ENCODE measurements around the gene NDRG3.
"Not testable (repeated sequence)": the region's sequence is repeated elsewhere in the genome, so short reads cannot be mapped to it uniquely, and the experiment has no call there.

NDRG3 gene

DNA sequence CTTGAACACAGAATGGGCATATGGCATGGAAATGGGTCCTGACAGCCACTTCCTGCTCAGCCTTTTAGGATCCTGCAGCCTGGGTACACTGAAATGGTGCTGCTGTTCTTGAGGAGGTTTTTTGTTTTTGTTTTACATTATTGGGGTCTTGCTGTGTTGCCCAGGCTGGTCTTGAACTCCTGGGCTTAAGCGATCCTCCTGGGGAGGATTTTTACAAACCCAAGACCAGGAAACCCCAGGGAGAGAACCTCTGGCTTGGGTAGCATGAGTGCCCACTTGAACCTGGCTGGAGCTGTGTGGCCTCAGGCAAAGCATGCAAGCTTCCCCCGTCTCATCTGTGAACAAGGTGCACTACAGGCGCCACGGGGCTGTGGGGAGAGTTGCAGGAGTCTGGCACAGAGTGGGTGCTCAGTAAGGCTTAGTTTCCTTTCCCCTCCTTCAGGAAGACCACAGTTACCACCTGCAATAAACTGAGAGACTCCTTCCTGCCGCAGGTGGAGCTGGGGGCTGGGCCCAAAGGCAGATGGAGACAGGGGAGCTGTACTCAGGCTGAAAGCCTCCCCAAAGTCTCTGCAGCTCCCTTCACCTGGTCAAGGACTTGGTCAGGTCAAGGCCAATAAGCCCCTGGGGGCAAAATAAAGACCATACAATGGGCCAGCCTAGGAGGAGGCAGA is 101.7 kb downstream of the NDRG3 start:
- DNase-seq (ENCODE audit: low read depth), result peak; percentile 38

- no peak for DNase-seq (ENCODE audit: low read depth)
Measured at GRCh38 chr20:36642136-36642535, 103.8 kb downstream of the NDRG3 start.

DNA sequence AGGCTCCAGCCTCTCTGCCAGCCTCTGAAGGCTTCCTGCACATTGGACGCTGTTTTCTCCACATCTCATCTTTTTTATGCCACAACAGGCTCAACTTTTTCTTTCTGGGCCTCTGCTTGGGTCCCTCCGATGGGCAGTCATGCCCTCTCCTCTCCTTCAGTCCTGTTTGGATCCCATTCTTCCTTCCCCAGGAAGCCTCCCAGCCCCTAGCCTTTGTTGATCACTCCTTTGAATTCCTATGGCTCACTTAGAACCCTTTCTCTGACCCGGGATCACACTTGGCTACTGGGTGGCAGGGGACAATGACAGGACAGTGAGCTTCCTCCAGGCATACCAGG is 104.4 kb downstream of the NDRG3 start:
- no peak for DNase-seq (ENCODE audit: low read depth)

DNA sequence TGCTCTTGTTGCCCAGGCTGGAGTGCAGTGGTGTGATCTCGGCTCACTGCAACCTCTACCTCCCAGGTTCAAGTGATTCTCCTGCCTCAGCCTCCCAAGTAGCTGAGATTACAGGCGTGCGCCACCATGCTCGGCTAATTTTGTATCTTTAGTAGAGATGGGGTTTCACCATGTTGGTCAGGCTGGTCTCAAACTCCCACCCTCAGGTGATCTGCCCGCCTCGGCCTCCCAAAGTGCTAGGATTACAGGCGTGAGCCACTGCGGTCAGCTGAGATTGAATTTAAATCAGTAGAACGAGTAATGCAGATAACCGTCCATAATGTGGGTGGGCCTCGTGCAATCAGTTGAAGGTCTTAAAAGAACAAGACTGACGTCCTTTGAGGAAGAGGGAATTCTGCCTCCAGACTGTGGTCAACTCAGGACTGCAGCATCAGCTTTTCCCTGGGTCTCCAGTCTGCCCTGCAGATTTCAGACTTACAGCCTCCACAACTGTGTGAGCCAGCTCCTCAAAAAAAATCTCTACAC is 107.0 kb downstream of the NDRG3 start:
- DNase-seq (ENCODE audit: low read depth), result not testable (repeated sequence)

- DNase-seq (ENCODE audit: low read depth), result no peak
Measured at GRCh38 chr20:36634342-36634741, 111.5 kb downstream of the NDRG3 start.

GRCh38 chr20:36633285-36633772 is 112.6 kb downstream of the NDRG3 start:
- no peak for DNase-seq (ENCODE audit: low read depth)

GRCh38 chr20:36632487-36633284 is 113.2 kb downstream of the NDRG3 start:
- no peak for DNase-seq (ENCODE audit: low read depth)

- no peak for DNase-seq (ENCODE audit: low read depth)
Measured at GRCh38 chr20:36632147-36632486, 113.8 kb downstream of the NDRG3 start.

DNA sequence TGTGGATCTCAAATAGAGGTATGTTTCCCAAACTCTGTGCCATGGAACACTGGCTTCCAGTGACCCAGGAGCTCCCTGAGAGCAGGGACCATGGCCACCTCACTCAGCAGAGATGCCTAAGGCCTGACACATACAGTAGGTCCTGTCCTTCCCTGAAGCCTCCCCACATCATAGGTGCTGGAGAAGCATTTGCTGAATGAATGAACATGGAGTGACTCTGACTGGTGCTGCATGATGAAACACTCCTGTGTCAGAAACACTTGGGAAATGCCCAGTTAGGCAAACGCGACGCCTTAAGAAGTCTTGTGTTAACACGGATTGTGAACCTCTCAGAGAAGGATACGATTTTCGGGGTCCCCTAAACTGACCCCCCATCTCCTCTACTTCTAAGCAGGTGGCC is 114.2 kb downstream of the NDRG3 start:
- no peak for DNase-seq (ENCODE audit: low read depth)

- DNase-seq (ENCODE audit: low read depth), result no peak
Measured at GRCh38 chr20:36629719-36630681, 115.9 kb downstream of the NDRG3 start.

- no peak for DNase-seq (ENCODE audit: low read depth)
Measured at GRCh38 chr20:36628076-36628475, 117.8 kb downstream of the NDRG3 start.

DNA sequence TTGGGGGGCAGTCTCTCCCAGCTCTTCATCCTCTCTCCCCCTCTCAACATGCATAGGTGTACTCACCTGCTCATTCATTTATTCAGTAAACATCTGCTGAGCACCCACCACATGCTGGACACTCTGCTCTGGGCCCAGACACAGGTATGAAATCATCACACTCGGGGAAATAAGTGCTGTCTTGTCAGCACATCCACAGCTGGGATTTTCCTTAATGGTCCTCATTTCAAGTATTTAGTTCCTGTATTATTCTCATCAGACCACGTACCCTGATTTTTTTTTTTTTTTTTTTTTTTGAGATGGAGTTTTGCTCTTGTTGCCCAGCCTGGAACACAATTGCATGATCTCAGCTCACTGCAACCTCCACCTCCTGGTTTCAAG is 121.0 kb downstream of the NDRG3 start:
- no peak for DNase-seq (ENCODE audit: low read depth)

GRCh38 chr20:36624068-36624943 is 121.6 kb downstream of the NDRG3 start:
- DNase-seq (ENCODE audit: low read depth), result no peak

GRCh38 chr20:36623444-36623843 is 122.4 kb downstream of the NDRG3 start:
- DNase-seq (ENCODE audit: low read depth), result no peak

- no peak for DNase-seq (ENCODE audit: low read depth)
Measured at GRCh38 chr20:36620917-36621316, 125.0 kb downstream of the NDRG3 start.

- no peak for DNase-seq (ENCODE audit: low read depth)
Measured at GRCh38 chr20:36614781-36615557, 130.9 kb downstream of the NDRG3 start.

- no peak for DNase-seq (ENCODE audit: low read depth)
Measured at GRCh38 chr20:36613974-36614373, 131.9 kb downstream of the NDRG3 start.

- no peak for DNase-seq (ENCODE audit: low read depth)
Measured at GRCh38 chr20:36611625-36612024, 134.3 kb downstream of the NDRG3 start.

DNA sequence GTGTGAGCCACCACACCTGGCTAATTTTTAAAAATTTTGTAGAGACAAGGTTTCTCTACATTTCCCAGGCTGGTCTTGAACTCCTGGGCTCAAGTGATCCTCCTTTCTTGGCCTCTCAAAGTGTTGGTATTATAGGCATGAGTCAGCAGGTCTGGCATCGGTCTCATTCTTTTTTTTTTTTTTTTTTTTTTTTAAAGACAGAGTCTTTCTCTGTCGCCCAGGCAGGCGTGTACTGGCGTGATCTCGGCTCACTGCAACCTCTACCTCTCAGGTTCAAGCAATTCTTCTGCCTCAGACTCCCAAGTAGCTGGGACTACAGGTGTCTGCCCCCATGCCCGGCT is 137.5 kb downstream of the NDRG3 start:
- DNase-seq (ENCODE audit: low read depth), result not testable (repeated sequence)

DNA sequence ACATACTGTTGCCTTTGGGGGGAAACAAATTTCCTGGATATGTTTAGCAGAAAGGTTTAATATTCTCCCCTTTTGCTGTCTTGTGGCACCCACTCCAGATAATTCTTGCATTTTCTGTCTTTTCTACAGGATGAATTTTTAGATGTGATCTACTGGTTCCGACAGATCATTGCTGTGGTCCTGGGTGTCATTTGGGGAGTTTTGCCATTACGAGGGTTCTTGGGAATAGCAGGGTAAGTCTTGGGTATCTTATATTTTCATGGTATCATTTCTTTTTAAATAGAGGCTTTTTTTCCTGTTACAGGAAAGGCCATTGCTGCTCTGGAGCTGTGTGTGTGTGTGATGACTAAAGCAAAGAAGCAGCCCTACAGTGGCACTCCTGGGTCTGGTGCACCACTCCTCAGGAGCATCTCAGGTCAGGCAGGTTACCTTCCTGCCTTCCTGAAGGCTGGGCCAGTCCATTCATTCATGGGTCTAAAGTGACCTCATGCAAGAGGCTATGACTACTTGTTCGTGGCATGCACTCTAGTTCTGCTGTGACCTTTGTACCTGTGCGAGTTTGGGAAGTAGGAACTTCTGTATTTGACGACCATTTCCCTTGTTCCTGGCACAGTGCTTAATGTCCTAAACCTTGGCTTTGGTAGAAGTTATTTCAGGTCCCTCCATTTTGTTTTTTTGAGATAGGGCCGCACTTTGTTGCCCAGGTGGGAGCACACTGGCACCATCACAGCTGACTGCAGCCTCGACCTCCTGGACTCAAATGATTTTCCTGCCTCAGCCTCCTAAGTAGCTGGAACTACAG is 138.1 kb downstream of the NDRG3 start:
- no peak for DNase-seq (ENCODE audit: low read depth)
